CD4-positive, alpha-beta T cell treated with Interleukin-6 at 100 ng/mL for 8 hours (primary cell): ENCODE measurements around the gene MAPK8IP1.

Source experiments
- DNase-seq: peaks from one replicate; pipeline ENCODE4 v3.0.0-alpha.2; 2020; ENCODE audit warnings: mixed read lengths, low spot score

The MAPK8IP1 gene

GRCh38 chr11:45926536-45927331 is 41.3 kb downstream of the MAPK8IP1 start:
- no peak for DNase-seq

- DNase-seq = no peak
Measured at GRCh38 chr11:45927332-45927683, 41.9 kb downstream of the MAPK8IP1 start.

- DNase-seq = no peak
Measured at GRCh38 chr11:45927684-45928413, 42.4 kb downstream of the MAPK8IP1 start.

- no peak for DNase-seq
Measured at GRCh38 chr11:45928535-45929215, 43.2 kb downstream of the MAPK8IP1 start.

GRCh38 chr11:45929486-45930030 is 44.1 kb downstream of the MAPK8IP1 start:
- no peak for DNase-seq

- DNase-seq = peak; percentile 56
Measured at GRCh38 chr11:45930031-45930794, 44.8 kb downstream of the MAPK8IP1 start.

GRCh38 chr11:45930951-45931570 is 45.6 kb downstream of the MAPK8IP1 start:
- DNase-seq = no peak

- DNase-seq = no peak
Measured at GRCh38 chr11:45931739-45932138, 46.3 kb downstream of the MAPK8IP1 start.

GRCh38 chr11:45932217-45932616 is 46.8 kb downstream of the MAPK8IP1 start:
- no peak for DNase-seq

- no peak for DNase-seq
Measured at GRCh38 chr11:45933131-45933831, 47.8 kb downstream of the MAPK8IP1 start.

- DNase-seq = no peak
Measured at GRCh38 chr11:45933846-45934579, 48.6 kb downstream of the MAPK8IP1 start.

- no peak for DNase-seq
Measured at GRCh38 chr11:45934580-45935318, 49.3 kb downstream of the MAPK8IP1 start.

GRCh38 chr11:45935349-45936064 is 50.1 kb downstream of the MAPK8IP1 start:
- no peak for DNase-seq

- no peak for DNase-seq
Measured at GRCh38 chr11:45936511-45937054, 51.1 kb downstream of the MAPK8IP1 start.

GRCh38 chr11:45937916-45938315 is 52.5 kb downstream of the MAPK8IP1 start:
- DNase-seq = no peak

- DNase-seq = no peak
Measured at GRCh38 chr11:45939836-45940235, 54.4 kb downstream of the MAPK8IP1 start.

GRCh38 chr11:45941285-45941684 is 55.8 kb downstream of the MAPK8IP1 start:
- DNase-seq = no peak

- no peak for DNase-seq
Measured at GRCh38 chr11:45942381-45942780, 56.9 kb downstream of the MAPK8IP1 start.
